Tibial nerve (tissue), 4 donors: ENCODE measurements around the gene PEBP1. TPM values are rescaled to one million over a fixed set of nuclear protein-coding genes. Genes with fewer than 3 reads are reported as not detected.

Experiments used
- DNase-seq, 2 donors: peaks; one replicate each; pipeline ENCODE4 v3.0.0-alpha.2; 2019; ENCODE audit warnings: low spot score in 2 of 2
- H3K27ac ChIP-seq, 4 donors: fragments of 200-600 bp; sonication (generic) in 3 of 4; one replicate each; pipeline ENCODE4 v1.5.1; 2017 to 2019; ENCODE audit warnings: mild to moderate bottlenecking in 1 of 4
- H3K27me3 ChIP-seq, 2 donors: fragments of 200-600 bp; sonication (generic) in 1 of 2; one replicate each; pipeline versions ENCODE4 v1.5.1 to v1.6.0; 2017 to 2019
- H3K36me3 ChIP-seq, 3 donors: fragments of 200-600 bp; sonication (generic); one replicate each; pipeline ENCODE4 v1.5.1; 2018 to 2019
- H3K4me1 ChIP-seq, 4 donors: fragments of 200-600 bp; sonication (generic) in 3 of 4; one replicate each; pipeline ENCODE4 v1.5.1; 2017 to 2019
- H3K4me3 ChIP-seq, 4 donors: fragments of 200-600 bp; sonication (generic) in 3 of 4; one replicate each; pipeline ENCODE4 v1.5.1; 2017 to 2019; ENCODE audit warnings: mild to moderate bottlenecking in 1 of 4, moderate library complexity in 1 of 4
- H3K9me3 ChIP-seq, 4 donors: fragments of 200-600 bp; sonication (generic) in 3 of 4; one replicate each; pipeline ENCODE4 v1.5.1; 2017 to 2019
- EP300 ChIP-seq, 2 donors: sonication (generic); formaldehyde crosslinking; IDR thresholded peaks; one replicate each; pipeline ENCODE4 v1.6.1; 2017; ENCODE audit warnings: antibody characterized with exemption in 2 of 2, mild to moderate bottlenecking in 1 of 2
- POLR2A ChIP-seq, 2 donors: fragments of 450-650 bp; IDR thresholded peaks; one replicate each; pipeline ENCODE4 v1.6.1; 2017; ENCODE audit warnings: antibody characterized with exemption in 2 of 2, mild to moderate bottlenecking in 2 of 2, moderate library complexity in 2 of 2
- WGBS, 2 donors: methylation state at CpG; one replicate each; pipeline ENCODE4 v1.1.5; 2018; 5-methylcytosine and 5-hydroxymethylcytosine counted together
- total RNA-seq, 4 donors: library from RNA; depleted of rRNA; stranded (reverse); fragments of >200 nt; gene quantifications; one replicate each; pipeline ENCODE4 v1.1.0, GENCODE V29; 2016
- TF ChIP-seq, protein P1 (sequence below), 5 experiments: fragments of 200-600 bp in 3 of 5; fragments of 450-650 bp in 2 of 5; sonication (generic) in 3 of 5; IDR thresholded peaks; one replicate each; pipeline ENCODE4 v1.5.1; 2016 to 2019; ENCODE audit warnings: antibody characterized with exemption in 5 of 5, mild to moderate bottlenecking in 3 of 5, moderate library complexity in 2 of 5

PEBP1 gene
- total RNA-seq, 4 donors from 2014 or later: 380 to 704 (median 496) TPM

DNA sequence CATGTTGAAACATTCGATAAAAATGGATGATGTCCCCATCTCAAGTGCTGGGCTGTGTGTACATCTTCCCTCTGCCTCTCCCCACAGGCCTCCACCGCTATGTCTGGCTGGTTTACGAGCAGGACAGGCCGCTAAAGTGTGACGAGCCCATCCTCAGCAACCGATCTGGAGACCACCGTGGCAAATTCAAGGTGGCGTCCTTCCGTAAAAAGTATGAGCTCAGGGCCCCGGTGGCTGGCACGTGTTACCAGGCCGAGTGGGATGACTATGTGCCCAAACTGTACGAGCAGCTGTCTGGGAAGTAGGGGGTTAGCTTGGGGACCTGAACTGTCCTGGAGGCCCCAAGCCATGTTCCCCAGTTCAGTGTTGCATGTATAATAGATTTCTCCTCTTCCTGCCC lies 8.6 kb downstream of the PEBP1 start:
- Histone ChIP-seq H3K27ac (peak overlapping the region in 1 of 4 donors; percentile 36), H3K9me3 (no peaks in the 10 kb centered on the region), H3K4me3 (no peak overlapping the region), H3K27me3 (no peaks in the 10 kb centered on the region), H3K36me3 (peaks cover 0 to 100% (median 12%) of the 10 kb centered on the region in 3 donors), H3K4me1 (peaks cover 0 to 40% (median 9%) of the 10 kb centered on the region in 4 donors)
- TF ChIP-seq, protein P1, sequence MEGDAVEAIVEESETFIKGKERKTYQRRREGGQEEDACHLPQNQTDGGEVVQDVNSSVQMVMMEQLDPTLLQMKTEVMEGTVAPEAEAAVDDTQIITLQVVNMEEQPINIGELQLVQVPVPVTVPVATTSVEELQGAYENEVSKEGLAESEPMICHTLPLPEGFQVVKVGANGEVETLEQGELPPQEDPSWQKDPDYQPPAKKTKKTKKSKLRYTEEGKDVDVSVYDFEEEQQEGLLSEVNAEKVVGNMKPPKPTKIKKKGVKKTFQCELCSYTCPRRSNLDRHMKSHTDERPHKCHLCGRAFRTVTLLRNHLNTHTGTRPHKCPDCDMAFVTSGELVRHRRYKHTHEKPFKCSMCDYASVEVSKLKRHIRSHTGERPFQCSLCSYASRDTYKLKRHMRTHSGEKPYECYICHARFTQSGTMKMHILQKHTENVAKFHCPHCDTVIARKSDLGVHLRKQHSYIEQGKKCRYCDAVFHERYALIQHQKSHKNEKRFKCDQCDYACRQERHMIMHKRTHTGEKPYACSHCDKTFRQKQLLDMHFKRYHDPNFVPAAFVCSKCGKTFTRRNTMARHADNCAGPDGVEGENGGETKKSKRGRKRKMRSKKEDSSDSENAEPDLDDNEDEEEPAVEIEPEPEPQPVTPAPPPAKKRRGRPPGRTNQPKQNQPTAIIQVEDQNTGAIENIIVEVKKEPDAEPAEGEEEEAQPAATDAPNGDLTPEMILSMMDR (IDR thresholded peaks at IDR 0.05): no peak
- TF ChIP-seq POLR2A (IDR thresholded peaks at IDR 0.05) (no peak), EP300 (IDR thresholded peaks at IDR 0.05) (no peak)
- DNase-seq: no peak
- WGBS, 2 donors: 84 to 87% methylated on average over 12 to 13 of the region's 13 CpGs

- H3K27ac ChIP-seq: peak overlapping the region in 1 of 4 donors; percentile 36
- H3K4me1 ChIP-seq: peaks cover 0 to 32% (median 6%) of the 10 kb centered on the region in 4 donors
- H3K36me3 ChIP-seq: peaks cover 0 to 100% (median 12%) of the 10 kb centered on the region in 3 donors
- no peaks in the 10 kb centered on the region for H3K9me3 ChIP-seq
- TF ChIP-seq, protein P1 (IDR thresholded peaks at IDR 0.05): no peak
- TF ChIP-seq EP300 (IDR thresholded peaks at IDR 0.05) (no peak), POLR2A (IDR thresholded peaks at IDR 0.05) (no peak)
- no peak for DNase-seq
- no peaks in the 10 kb centered on the region for H3K27me3 ChIP-seq
- WGBS, 2 donors: 82 to 86% methylated on average over 7 of the region's 7 CpGs
- no peak overlapping the region for H3K4me3 ChIP-seq
Measured at GRCh38 chr12:118145113-118145797, 9.3 kb downstream of the PEBP1 start.

GRCh38 chr12:118145798-118146156 lies 9.9 kb downstream of the PEBP1 start:
- Histone ChIP-seq H3K4me1 (peaks cover 0 to 27% (median 5%) of the 10 kb centered on the region in 4 donors), H3K36me3 (peaks cover 0 to 99% (median 12%) of the 10 kb centered on the region in 3 donors), H3K4me3 (no peak overlapping the region), H3K9me3 (no peaks in the 10 kb centered on the region), H3K27me3 (no peaks in the 10 kb centered on the region), H3K27ac (peak overlapping the region in 1 of 4 donors; percentile 36)
- TF ChIP-seq EP300 (IDR thresholded peaks at IDR 0.05): no peak
- TF ChIP-seq, protein P1 (IDR thresholded peaks at IDR 0.05): no peak
- TF ChIP-seq POLR2A (IDR thresholded peaks at IDR 0.05): no peak
- no peak for DNase-seq
- 83 to 88% methylated on average over 9 of the region's 9 CpGs for WGBS, 2 donors

DNA sequence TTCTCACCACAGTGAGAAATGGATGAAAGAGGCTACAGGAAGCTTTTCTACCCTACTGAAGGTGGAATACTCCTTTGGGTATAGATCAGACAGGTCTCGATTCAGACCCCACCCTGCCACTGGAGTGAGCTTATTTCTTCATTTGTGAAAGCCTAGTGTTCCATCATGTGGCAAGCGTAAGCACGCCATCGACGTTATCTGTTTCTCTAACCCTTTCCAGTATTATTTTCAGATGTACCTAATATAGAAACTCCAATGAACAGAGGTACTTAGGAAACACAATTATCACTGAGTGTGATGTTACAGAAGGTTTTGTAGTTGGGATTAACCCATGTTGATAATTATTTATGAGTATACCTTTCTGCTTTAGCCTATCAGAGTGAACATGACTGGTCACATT lies 12.4 kb downstream of the PEBP1 start:
- Histone ChIP-seq H3K27me3 (no peaks in the 10 kb centered on the region), H3K9me3 (no peaks in the 10 kb centered on the region), H3K4me1 (peaks cover 0 to 10% (median 2%) of the 10 kb centered on the region in 4 donors), H3K27ac (peak overlapping the region in 1 of 4 donors; percentile 42), H3K4me3 (no peak overlapping the region), H3K36me3 (peaks cover 0 to 99% (median 6%) of the 10 kb centered on the region in 3 donors)
- WGBS, 2 donors: 92 to 94% methylated on average over 5 of the region's 5 CpGs
- TF ChIP-seq, protein P1 (IDR thresholded peaks at IDR 0.05): no peak
- TF ChIP-seq POLR2A (IDR thresholded peaks at IDR 0.05) (no peak), EP300 (IDR thresholded peaks at IDR 0.05) (no peak)
- no peak for DNase-seq

- TF ChIP-seq, protein P1 (IDR thresholded peaks at IDR 0.05): no peak
- TF ChIP-seq EP300 (IDR thresholded peaks at IDR 0.05): no peak
- TF ChIP-seq POLR2A (IDR thresholded peaks at IDR 0.05): no peak
- Histone ChIP-seq H3K9me3 (no peaks in the 10 kb centered on the region), H3K4me1 (no peaks in the 10 kb centered on the region), H3K36me3 (peaks cover 0 to 83% (median 6%) of the 10 kb centered on the region in 3 donors), H3K4me3 (no peak overlapping the region), H3K27me3 (no peaks in the 10 kb centered on the region), H3K27ac (peak overlapping the region in 1 of 4 donors; percentile 12)
- DNase-seq: no peak
- 42 to 43% methylated on average over 7 of the region's 7 CpGs for WGBS, 2 donors
Measured at GRCh38 chr12:118150625-118151024, 14.7 kb downstream of the PEBP1 start.
